Progenitor cell of endocrine pancreas (in vitro differentiated cells): Measurements from ENCODE around the gene EFL1. TPM values are rescaled to one million over a fixed set of nuclear protein-coding genes. Genes with fewer than 3 reads are reported as not detected.
"Not testable (repeated sequence)": the region's sequence is repeated elsewhere in the genome, so short reads cannot be mapped to it uniquely, and the experiment has no call there.

ENCODE experiments used
- DNase-seq: peaks from one replicate; pipeline ENCODE4 v3.0.0; 2021; ENCODE audit warnings: low spot score; ENCODE audit not compliant: unreplicated experiment
- H3K27ac Mint-ChIP-seq: 2 replicates; pipeline ENCODE4 v1.8.0; 2021; ENCODE audit warnings: mild to moderate bottlenecking, moderate library complexity, mixed read lengths
- H3K27me3 Mint-ChIP-seq: 2 replicates; pipeline ENCODE4 v1.8.0; 2021; ENCODE audit warnings: mixed read lengths
- H3K36me3 Mint-ChIP-seq: 2 replicates; pipeline ENCODE4 v1.8.0; 2022; ENCODE audit warnings: mixed read lengths; ENCODE audit not compliant: insufficient read depth
- H3K4me1 Mint-ChIP-seq: 2 replicates; pipeline ENCODE4 v1.8.0; 2021; ENCODE audit warnings: low read depth, mixed read lengths
- H3K4me3 Mint-ChIP-seq: 2 replicates; pipeline ENCODE4 v1.8.0; 2021; ENCODE audit warnings: low read depth, mild to moderate bottlenecking, moderate library complexity, mixed read lengths
- H3K9me3 Mint-ChIP-seq: 2 replicates; pipeline ENCODE4 v1.8.0; 2021; ENCODE audit warnings: low read depth, mixed read lengths
- CTCF ChIP-seq: fragments of 200-600 bp; sonication (generic); IDR thresholded peaks from one replicate; pipeline ENCODE4 v1.5.0; 2021; ENCODE audit warnings: antibody characterized with exemption, mild to moderate bottlenecking; ENCODE audit not compliant: unreplicated experiment
- total RNA-seq: library from RNA; stranded (reverse); gene quantifications from 2 replicates; pipeline ENCODE4 v1.2.1, GENCODE V29; 2021

Gene EFL1
- total RNA-seq, 1 donor from 2014 or later, result 31.1 TPM

DNA sequence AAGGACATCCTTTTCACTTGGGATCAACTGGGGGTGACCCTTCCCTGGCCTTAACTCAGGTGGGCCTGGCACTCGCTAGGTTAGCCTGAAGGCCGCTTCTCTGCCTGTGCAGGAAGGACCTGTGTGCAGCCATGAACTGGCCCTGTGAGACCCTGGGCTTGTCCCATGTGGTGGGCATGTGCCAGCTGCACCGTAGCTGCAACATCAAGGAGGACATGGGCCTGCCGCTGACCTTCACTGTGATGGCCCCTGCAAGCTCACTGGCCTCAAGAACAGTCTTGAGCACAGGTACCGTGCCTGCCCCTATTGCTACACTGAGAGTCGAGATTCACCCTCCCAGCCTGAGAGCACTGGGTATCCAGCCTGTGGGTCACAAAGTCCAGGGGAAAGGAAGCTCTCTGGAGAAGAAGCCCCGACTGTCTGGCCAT lies 43.1 kb upstream of the EFL1 start:
- Mint-ChIP-seq H3K4me1 (peaks cover 2% of the 10 kb centered on the region), H3K27me3 (peaks cover 7% of the 10 kb centered on the region), H3K36me3 (no peaks in the 10 kb centered on the region), H3K4me3 (no peak overlapping the region), H3K27ac (no peak overlapping the region), H3K9me3 (peaks cover 3% of the 10 kb centered on the region)
- no peak for TF ChIP-seq CTCF
- no peak for DNase-seq

DNA sequence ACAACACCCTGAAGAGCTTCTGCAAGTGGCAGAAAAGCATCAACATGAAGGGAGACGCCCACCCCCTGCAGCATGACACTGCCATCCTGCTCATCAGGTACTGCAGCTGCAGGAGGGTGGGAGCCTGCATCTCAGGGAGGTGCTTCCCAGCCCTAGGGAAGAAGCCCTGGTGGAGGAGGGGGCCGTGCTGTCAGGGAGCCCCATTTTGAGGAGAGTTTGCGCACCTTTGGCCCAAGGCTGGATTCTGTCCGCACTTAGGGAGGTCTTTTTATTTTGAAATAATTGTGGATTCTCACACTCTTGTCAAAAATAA lies 42.2 kb upstream of the EFL1 start:
- Mint-ChIP-seq H3K9me3 (no peaks in the 10 kb centered on the region), H3K4me1 (peaks cover 2% of the 10 kb centered on the region), H3K27me3 (peaks cover 7% of the 10 kb centered on the region)

DNA sequence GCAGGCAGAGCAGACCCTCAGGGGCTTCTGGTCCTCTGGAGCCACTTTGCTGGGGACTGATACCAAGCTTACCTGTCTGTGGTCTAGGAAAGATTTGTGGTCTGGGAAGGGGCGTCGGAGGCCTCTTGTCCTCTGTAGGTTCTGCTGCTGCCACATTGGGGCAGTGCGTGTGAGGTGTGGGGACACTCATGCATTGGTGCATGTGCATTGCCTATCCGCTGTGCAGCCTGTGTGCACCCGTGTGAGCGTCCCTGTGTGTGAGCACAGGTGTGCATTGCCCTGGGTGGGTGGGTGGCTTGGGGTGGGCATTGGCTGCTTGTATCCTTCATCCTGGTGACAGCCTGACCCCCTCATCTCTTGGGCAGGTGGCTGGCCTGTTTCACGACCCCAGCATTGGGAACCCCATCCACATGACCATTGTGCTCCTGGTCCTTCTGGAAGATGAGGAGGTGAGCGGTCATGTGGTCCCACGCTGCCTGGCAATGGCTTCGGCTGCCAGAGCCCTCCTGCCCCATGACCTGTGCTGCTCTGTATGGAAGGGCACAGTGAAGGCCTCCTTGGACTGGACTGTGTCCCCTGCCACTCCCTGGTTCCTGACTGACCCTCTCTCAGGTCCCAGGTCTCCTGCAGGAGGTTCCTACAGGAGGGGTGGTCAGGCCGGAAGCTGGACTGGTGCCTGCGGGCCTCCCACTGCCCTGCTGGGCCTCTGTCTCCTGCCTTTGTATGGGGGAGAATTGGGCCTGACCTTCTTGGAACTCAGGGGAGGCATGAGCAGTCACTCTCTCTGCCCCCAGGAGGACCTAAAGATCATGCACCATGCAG lies 41.6 kb upstream of the EFL1 start:
- peaks cover 2% of the 10 kb centered on the region for H3K4me1 Mint-ChIP-seq
- H3K27ac Mint-ChIP-seq, result no peak overlapping the region
- no peak for DNase-seq
- H3K27me3 Mint-ChIP-seq, result peaks cover 7% of the 10 kb centered on the region
- no peak overlapping the region for H3K4me3 Mint-ChIP-seq
- no peak for TF ChIP-seq CTCF
- no peaks in the 10 kb centered on the region for H3K9me3 Mint-ChIP-seq
- no peaks in the 10 kb centered on the region for H3K36me3 Mint-ChIP-seq

More for the DNA sequence above, 42.2 kb upstream of the EFL1 start:
- Mint-ChIP-seq H3K4me3 (no peak overlapping the region), H3K36me3 (no peaks in the 10 kb centered on the region), H3K27ac (no peak overlapping the region)
- DNase-seq, result no peak
- TF ChIP-seq CTCF, result no peak

DNA sequence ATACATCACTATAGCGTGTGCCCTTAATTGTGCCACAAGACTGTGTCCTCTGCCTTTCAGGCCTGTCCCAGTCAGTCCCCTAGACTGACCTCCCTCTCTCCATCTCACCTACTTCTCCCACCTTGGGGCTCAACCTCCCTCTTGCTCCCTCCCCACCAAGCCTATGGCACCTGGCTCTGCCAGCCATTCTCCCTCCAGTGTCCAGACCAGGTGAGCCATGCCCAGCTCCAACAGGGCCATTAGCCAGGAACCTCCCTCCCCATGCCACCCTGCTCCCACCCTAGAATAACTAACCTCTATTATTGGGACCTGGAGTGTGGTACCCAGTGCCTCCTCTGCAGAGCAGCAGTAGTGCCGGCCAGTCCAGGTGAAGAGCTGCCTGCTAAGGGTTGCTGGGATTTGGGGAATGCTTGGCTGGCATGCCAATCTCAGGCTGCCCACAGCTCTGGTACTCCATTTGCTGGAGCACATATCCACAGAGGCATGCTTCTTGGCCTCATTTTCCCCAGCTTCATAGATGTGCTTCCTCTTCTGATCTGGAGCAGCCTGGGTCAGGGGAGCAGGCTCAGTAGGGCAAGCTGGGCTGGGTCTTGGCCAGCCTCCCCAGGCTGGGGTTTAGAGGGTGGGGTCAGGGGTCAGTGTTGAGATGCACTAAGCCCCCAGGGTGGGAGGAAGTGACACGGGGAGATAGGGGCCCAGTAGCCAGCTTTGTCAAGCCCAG lies 38.9 kb upstream of the EFL1 start:
- Mint-ChIP-seq H3K27me3 (peaks cover 3% of the 10 kb centered on the region), H3K4me1 (no peaks in the 10 kb centered on the region), H3K36me3 (no peaks in the 10 kb centered on the region), H3K27ac (no peak overlapping the region), H3K9me3 (no peaks in the 10 kb centered on the region), H3K4me3 (no peak overlapping the region)
- TF ChIP-seq CTCF, result no peak
- DNase-seq, result no peak

GRCh38 chr15:82300883-82301282 lies 38.3 kb upstream of the EFL1 start:
- no peak overlapping the region for H3K4me3 Mint-ChIP-seq
- peaks cover 3% of the 10 kb centered on the region for H3K27me3 Mint-ChIP-seq
- no peak for DNase-seq
- H3K27ac Mint-ChIP-seq, result no peak overlapping the region
- TF ChIP-seq CTCF, result no peak
- H3K9me3 Mint-ChIP-seq, result no peaks in the 10 kb centered on the region
- no peaks in the 10 kb centered on the region for H3K36me3 Mint-ChIP-seq
- no peaks in the 10 kb centered on the region for H3K4me1 Mint-ChIP-seq

GRCh38 chr15:82300326-82300725 lies 37.8 kb upstream of the EFL1 start:
- H3K36me3 Mint-ChIP-seq, DNase-seq, H3K27ac Mint-ChIP-seq, H3K9me3 Mint-ChIP-seq, H3K27me3 Mint-ChIP-seq, H3K4me1 Mint-ChIP-seq, H3K4me3 Mint-ChIP-seq: not testable (repeated sequence)

- not testable (repeated sequence) for DNase-seq, H3K9me3 Mint-ChIP-seq, H3K36me3 Mint-ChIP-seq, H3K27me3 Mint-ChIP-seq, H3K4me1 Mint-ChIP-seq, H3K27ac Mint-ChIP-seq, H3K4me3 Mint-ChIP-seq
These were observed 37.0 kb upstream of the EFL1 start for GRCh38 chr15:82299511-82299914.
